Left ventricle myocardium superior (tissue), 1 donor: ENCODE results near the gene FANCC. TPM values are rescaled to one million over a fixed set of nuclear protein-coding genes. Genes with fewer than 3 reads are reported as not detected.

Source experiments
- ATAC-seq: fragments of 200-7000 bp; cut with Tn5 transposase; one replicate; pipeline ENCODE4 v1.9.1; 2020; ENCODE audit warnings: mild to moderate bottlenecking, moderate library complexity
- DNase-seq: peaks from one replicate; pipeline ENCODE4 v3.0.0-alpha.2; 2020
- intact Hi-C: fragments of 100-400 bp; cut with micrococcal nuclease; formaldehyde crosslinking; loops from one replicate; pipeline ENCODE4 v1.11.0; 2022
- total RNA-seq: library from RNA; stranded (reverse); fragmentation: NEBNext Ultra II Directional; extraction: Animal tissue kit (Norgen Biotek cat#: 25700); gene quantifications from one replicate; pipeline ENCODE4 v1.2.1, GENCODE V29; 2021
- donor health status: DM: no; HTN: yes; CAD: no; lungs with severe emphysema.

FANCC gene
- total RNA-seq, 1 donor from 2014 or later: 5.9 TPM

DNA sequence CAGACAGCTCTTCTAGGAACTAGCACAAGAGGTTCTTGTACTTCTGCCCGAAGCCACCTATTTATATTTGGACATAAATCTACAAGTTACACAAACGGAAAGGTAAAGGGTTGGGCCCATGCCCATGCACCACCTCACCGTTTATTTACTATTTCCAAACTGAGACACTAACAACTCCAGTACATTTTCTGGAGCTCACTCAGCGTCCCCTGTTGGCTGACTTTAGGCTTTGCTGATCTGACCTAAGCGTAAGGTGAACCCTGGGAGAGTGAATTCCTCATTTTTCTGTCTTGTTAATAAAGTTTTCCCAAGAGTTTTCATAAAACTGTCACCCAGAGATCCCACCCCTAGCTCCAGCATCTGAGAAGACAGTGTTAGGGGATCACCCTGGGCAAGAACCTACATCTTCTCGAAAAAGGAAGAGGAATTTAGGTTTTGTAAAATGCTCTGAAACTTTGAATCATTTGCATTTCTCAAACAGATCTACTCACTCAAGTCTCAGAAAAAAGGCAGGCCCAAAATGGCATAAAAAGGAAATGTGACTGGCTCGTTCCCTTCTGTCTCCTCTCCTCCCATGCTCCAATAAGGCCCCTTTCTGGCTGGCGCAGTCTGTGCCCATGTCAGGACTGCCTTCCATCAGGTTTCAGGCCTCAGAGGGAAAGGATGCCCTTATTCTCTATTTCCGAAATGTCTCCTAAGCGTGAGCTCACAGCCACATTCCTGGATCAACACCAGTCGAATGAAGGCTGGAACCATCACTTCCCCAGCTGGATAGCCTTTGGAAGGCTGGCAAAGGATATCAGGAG, 201.3 kb downstream of the FANCC start:
- intact Hi-C loops: no loop called here
- no peak for DNase-seq
- ATAC-seq: peak; percentile 41

DNA sequence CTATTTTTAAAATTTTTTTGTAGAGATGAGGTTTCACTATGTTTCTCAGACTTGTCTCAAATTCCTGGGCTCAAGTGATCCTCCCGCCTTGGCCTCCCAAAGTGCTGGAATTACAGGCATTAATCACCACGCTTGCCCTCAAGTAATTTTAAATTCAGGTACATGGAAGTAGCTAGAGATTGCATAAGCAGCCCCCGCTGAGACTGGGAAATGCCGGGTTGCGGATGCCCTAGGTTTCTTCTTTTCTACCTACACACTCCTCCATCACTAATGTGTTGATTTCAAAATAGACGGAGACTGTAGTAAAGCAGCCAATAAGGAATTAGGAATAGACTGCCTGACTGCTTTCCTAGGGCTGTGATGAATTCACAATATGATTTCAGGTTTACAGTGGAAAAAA, 202.4 kb downstream of the FANCC start:
- DNase-seq (no peak), ATAC-seq (no peak)
- intact Hi-C loops: no loop called here

DNA sequence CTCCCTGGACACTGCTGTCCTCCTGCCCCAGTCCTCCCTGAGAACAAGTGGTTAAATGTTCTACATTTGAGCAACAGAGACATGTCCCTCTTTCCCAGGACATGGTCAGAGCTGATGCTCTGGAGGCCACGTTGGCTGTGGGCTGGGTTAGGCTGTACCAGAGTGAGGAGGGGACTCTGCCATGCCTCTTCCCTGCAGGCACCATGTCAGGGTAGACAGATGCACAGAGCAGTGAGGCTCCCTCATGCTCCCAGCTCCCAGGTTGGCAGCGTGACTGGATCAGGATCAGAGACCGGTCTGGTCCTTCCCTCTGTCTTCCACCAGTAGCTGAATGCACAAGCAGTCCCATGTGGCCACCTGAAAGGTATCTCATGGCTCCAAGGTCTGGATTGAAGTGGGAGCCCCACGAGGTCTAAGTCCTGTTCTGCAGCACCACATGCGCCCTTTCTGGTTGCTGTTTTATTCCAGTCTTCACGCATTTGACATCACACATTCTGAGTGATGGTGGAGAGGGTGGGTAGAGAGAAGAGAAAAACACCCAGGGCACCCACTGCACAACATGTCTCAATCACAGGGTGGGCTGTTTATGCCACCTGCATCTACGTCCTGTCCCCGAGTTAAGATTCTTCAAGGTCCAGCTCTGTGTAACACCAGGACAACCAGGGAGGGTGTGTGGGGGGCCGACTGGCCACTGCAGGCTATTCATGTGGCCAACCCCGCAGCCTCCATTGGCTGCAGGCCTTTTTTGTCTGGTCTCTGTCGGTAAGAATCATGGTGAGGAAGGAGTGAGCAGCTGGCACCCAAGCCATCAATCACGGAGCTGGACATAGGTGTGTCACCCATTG, 204.9 kb downstream of the FANCC start:
- intact Hi-C loops: no loop called here
- ATAC-seq: no peak
- DNase-seq: no peak

DNA sequence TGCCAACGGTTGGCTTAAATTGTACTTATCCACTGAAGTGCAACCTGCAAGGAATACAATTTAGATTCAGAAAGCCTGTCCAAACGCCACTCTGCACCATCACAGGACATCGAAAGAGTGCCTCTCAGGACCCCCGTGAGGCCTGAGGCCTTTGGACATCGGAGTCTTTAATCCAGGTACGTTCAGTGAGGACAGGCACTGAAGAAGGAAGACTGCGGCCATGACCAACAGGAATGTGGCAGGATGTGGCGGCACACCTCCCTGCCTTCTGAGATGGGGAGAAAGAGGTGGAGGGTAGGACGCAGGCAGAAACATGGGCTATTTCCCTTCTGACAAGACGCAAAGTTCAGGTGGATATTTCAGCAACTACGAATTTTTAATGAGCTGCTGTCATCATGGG, 205.8 kb downstream of the FANCC start:
- DNase-seq (no peak), ATAC-seq (no peak)
- intact Hi-C loops: no loop called here

DNA sequence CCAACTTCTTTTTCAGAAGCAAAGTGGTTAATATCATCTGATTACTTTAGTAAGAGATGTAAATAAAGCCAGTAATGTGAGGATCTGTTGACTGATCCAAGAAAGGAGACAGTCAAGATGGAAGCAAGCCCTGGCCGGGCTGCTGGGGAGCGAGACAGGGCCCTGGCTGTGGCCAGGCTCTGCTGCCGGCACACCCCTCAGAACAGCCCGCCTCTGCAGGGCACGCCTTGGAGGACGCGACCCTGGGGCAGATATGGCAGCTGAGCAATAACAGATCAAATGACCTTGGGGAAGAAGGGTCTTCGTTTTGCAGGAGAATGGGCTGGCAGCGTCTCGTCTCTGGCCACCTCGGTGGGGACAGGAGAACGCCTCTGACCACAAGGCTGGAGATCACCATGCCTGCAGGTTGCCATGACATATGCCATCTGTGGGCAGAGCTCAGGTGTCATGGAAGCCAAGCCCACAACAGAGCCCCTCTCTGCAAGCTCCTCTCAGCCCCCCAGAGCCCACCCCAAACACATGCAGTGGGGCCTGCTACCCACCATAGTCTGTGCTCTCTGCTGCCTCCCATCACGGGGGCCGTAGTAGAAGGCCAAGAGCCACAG, 206.5 kb downstream of the FANCC start:
- no peak for ATAC-seq
- intact Hi-C loops: no loop called here
- no peak for DNase-seq

DNA sequence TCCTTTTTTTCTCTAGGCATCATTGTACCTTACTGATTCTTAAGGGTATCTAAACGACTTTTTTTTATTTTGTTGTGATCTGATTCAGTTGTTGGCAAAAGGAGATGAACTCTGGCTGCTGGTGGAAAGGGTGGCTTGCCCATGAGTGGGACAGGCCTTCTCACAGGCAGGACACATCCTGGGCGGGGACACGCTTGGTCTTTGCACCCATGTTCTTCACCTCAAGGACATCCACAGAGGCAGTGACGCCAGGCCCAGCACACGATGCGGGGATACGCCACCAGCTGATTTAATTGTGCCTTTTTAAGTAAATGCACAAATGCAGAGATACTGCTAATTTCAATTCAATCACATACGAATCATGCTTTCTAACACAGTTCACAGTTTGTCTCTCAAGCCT, 208.1 kb downstream of the FANCC start:
- DNase-seq (no peak), ATAC-seq (no peak)
- intact Hi-C loops: no loop called here

DNA sequence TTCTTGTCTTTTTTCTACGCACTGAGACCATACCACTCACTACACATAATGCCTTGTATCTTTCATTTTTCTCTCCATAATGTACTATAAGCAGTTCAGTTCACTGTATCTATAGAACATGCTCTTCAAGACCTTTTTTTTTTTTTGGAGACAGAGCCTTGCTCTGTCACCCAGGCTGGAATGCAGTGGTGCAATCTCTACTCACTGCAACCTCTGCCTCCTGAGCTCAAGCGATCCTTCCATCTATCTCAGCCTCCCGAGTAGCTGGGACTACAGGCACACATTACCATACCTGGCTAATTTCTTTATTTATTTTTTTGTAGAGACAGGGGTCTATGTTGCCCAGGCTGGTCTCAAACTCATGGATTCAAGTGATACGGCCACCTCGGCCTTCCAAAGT, 208.7 kb downstream of the FANCC start:
- DNase-seq (no peak), ATAC-seq (no peak)
- intact Hi-C loops: no loop called here

DNA sequence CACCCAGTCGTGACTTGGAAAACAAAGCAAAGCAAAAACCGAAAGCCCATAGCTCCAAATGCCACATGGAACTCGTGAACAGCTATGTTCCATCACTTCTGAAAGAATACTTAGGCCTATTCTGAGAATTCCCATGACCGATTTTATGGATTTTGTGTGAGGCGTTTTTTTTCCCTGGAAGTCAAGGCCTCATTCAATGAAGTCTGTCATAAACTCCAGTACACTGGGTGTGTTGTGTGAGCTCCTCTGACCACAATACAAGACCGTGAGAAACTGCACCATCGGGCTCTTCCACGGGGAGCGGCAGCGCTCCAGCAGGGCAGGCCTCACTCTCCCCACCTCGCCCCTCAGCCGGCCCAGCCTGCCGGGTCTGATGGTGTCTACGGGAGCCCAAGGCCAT, 209.5 kb downstream of the FANCC start:
- no peak for ATAC-seq
- intact Hi-C loops: no loop called here
- no peak for DNase-seq

DNA sequence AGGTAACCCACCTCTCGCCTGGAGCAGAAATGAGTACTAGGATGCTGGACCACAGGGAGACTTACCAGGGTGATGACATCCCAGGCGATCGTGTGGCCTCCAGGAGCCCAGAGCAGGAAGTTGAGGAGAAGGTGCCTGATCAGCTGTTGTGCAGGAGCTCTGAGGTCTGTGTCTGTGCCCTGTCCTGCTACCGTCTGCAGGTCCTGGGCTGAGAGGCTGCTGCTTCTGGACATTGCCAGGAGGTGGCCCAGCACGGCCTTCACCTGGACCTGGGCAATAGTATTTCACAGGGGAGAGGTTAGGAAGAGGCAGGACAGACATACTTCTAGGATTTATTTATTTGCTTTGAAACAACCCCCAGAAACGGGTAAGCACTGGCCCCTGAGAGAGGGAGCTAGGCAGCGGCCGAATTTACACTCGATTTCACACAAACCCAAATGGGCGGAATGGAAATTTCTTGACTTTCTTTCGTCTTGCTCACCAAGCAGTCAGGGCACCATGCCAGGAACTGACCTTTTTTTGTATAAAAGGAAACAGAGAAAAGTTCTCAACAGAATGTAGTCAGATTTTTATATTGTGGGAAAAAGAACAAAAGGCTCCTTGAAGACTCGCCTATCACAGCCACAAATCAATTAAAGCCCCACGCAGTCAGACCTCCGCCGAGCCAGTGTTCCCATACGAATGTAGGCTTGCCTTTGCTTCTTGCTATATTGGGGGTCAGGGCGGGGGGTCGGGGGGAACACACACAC, 210.3 kb downstream of the FANCC start:
- DNase-seq: no peak
- intact Hi-C loops: no loop called here
- ATAC-seq: no peak

DNA sequence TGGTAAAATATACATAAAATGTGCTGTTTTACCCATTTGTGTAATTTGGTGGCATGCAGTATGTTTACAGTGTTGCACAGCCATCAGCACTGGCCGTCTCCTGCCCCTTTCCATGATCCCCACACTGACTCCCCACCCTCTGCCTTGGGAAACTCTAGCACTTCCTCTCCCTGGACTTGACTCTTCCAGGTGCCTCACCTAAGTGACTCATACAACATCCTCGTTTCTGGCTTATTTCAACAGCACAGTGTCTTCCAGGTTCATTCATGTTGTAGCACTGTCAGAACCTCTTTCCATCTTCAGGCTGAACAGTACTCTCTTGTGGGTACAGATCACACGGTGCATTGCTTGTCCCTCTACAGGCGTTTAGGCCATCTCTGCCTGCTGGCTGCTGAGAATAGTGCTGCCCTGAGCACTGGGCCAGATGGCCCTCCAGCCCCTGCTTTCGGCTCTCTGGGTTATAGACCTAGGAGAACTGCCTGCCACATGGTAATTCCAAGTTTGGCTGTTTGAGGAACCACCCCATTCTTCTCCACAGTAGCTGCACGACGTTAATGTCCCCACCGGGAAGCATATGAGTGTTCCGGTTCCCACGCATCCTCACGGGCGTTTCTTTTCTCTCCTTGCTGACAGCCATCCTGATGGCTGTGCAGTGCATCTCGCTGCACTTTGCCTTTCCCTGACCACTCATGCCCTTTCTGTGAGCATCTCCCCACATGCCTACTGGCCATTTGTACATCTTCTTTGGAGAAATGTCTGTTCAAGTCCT, 211.8 kb downstream of the FANCC start:
- no peak for ATAC-seq
- intact Hi-C loops: no loop called here
- no peak for DNase-seq

DNA sequence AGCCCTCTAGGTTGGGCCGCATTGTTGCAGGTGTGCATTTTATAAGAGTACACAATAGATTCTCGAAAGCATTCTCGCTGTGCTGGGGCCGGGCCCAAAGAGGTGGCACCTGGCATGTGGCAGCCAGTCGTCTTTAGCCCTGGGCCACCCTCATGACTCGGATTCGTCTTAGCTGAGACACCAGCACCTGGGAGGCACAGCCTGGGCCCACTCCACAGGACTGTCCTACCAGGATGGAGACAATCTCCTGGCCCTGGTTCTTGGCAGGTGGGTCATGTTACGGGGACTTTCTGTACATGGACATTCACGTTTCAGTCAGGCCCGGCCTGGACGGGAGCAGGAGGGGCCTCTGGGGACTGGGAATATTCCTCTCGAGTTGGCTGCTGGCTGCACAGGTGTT, 212.5 kb downstream of the FANCC start:
- DNase-seq (no peak), ATAC-seq (peak; percentile 10)
- intact Hi-C loops: no loop called here

DNA sequence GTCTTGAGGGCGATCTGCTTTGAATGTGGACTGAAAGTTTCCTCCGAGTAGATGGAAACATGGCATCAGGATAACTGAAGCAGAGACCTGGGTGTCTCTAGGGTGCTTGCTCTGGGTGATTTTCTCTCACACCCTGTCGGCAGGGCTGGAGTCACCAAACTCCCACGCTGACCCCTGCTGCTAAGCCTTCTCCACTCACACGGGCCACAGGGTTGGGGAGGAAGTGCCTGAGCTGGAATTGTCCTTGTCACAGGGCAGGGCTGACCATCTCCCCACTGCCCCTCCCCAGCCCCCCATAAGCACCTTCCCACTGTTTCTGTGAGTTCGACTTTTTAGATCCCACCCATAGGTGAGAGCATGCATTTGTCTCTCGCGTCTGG, 212.9 kb downstream of the FANCC start:
- intact Hi-C loops: no loop called here
- ATAC-seq: peak; percentile 5
- no peak for DNase-seq

DNA sequence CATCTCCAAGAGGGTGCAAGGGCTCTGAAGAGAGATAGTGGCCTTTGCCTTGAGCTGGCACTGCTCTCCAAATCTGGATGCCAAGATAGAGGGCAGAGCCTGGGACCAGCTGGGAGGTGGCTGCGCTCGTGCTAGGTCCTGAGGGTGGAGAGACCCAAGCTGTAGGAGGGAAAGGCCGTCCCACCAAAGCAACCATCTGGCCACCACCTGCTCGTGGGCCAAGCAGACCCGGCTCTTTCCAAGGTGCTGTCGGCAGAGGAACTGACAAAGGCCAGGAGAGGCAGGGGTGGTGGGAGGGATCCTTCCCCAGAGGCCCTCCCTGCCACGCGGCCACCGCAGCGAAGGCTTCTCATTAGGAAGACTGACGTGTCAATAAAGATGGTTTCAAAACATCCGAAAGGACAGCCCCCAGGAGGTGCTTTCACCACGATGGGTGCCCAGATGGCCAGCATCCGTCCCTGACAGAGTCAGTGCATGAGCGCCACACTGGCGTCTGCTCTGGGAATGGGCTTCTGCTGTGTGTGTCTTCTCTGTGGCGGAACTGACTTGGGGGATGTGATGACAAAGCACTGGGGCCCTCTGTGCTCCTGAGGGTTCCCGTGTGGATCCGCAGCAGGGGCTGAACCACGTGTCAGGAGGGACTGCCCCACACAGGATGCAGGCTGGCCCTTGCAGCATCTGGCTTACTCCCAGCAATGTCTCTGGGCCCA, 213.5 kb downstream of the FANCC start:
- intact Hi-C loops: no loop called here
- peak; percentile 44 for ATAC-seq
- peak; percentile 51 for DNase-seq

DNA sequence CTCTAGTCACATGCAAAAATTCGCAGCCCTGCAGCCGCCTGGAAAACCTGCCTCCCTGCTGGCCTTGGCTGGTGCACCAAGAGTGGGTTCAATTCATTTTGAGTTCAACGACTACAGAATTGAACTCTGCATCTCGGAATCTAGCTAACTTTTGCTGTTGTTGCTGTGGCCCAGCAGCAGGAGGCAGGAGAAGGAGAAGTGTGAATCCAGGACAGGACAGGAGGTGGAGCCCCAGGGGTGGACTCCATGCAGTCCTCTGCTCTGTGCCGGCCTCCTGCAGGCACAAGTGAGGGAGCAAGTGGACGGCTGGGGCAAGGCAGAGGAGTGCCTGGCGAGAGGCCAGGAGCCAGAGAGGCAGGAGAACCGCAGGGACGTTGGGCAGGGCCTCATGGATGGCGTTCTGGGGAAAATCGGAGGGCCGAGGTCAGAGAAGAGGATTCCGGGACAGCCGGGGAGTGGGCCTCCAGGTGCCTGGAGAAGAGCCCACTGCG, 214.2 kb downstream of the FANCC start:
- intact Hi-C loops: no loop called here
- ATAC-seq (peak; percentile 41), DNase-seq (peak; percentile 75)

DNA sequence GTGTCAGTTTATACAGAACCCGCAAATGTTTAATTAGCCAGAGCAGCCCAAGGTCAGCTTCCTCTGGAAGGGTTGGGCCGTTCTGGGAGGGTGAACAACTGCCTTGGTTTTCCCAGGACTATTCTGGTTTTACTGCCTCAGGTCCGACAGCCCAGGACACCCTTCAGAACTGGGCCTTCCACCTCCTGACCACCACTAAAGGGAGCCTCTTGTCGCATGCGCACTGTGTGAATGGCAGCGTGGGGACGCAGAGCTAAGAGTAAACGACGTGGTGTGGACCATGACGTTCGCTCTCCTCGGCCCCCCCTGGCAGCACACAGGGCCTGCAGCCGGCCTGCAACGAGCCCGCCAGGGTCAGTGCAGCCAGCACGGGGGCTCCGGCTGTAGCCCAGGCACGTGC, 214.9 kb downstream of the FANCC start:
- intact Hi-C loops: no loop called here
- ATAC-seq (no peak), DNase-seq (no peak)

DNA sequence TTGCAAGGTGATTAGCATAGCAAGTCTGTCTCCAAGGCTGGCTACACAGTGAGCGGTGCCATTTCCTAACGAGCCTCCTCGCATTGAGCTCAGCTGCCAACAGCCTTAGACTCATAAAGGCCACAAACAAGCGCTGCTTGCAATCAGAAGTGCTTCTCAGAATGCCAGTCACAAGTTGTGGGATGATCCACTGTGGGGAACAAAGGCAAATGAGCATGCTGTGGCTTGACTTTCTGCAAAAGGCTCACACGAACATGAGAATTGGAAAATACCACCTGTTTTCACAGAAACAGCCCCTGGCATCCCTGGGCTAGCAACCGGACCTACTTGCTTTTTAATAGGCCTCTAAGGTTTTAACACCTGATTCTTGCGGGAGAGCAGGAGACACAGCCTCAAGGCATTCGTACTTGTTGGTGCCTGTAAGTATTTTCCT, 215.5 kb downstream of the FANCC start:
- intact Hi-C loops: no loop called here
- ATAC-seq: peak; percentile 7
- DNase-seq: no peak

DNA sequence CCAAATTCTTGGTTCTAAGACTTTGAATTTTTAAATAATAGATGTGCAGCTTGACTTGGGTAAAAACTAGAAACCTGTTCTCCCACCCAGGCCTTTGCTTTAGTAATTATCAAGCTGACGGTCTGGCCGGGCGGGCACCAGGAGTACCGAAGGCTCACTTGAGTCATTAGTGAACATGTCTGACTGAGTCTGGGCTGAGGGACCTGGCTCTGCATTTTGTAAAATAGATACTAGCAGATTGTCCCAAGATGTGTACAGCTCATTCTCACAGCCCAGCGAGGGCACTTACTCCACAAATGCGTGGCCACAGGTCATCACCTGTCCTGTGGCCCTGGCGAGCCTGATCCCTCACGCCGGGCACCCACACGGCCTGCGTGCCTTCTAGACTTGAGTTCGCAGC, 216.2 kb downstream of the FANCC start:
- intact Hi-C loops: no loop called here
- no peak for DNase-seq
- ATAC-seq: no peak

DNA sequence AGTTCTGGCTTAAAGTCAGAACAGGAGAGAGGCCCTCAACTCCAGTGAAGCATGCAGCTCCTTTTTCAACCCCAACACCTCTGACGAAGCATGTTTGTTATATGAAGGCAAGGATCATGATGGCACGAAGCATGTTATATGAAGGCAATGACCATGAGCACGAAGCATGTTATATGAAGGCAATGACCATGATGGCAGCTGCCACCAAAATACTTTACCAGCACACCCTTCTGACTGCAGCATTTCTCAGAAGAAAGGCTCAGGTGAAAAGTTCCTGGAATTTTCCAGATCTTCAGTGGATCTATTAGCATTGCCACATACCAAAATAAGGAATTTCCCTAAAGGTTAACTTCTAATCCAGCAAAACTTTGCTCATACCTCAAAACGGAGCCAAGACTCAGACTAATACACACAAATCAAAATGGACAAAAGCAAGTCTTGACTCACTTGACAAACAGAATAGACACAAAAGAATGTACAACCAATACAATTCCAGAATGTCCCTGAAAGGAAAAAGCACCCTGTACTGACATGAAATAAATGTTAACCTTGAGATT, 217.4 kb downstream of the FANCC start:
- DNase-seq (no peak), ATAC-seq (no peak)
- intact Hi-C loops: no loop called here
